ENCODE measurements around the gene FAM187B. TPM values are rescaled to one million over a fixed set of nuclear protein-coding genes. Genes with fewer than 3 reads are reported as not detected.

The FAM187B gene
- total RNA-seq, 1 experiment from 2014 or later, result not detected

- DNase-seq (ENCODE audit: low read depth, low spot score) (no peak), ATAC-seq (no peak)
- TF ChIP-seq SRF (IDR thresholded peaks at IDR 0.05; ENCODE audit: low read depth), result no peak
- no peak for TF ChIP-seq ZFX (IDR thresholded peaks at IDR 0.05)
- no peak for TF ChIP-seq TCF7L2 (IDR thresholded peaks at IDR 0.05; ENCODE audit: borderline replicate concordance, extremely low read depth, insufficient read depth, insufficient read length)
- no peak for TF ChIP-seq EGR1 (IDR thresholded peaks at IDR 0.05; ENCODE audit: low read depth)
- no peak for TF ChIP-seq RAD21 (IDR thresholded peaks at IDR 0.05; ENCODE audit: low read depth)
- TF ChIP-seq EZH2 (IDR thresholded peaks at IDR 0.05), result no peak
- no peak for TF ChIP-seq ZNF274 (IDR thresholded peaks at IDR 0.05; ENCODE audit: low read depth, low read length)
- TF ChIP-seq POLR2A (IDR thresholded peaks at IDR 0.05; ENCODE audit: borderline replicate concordance, extremely low read depth, insufficient read depth, insufficient read length), result no peak
- no peak for TF ChIP-seq POLR2AphosphoS5 (IDR thresholded peaks at IDR 0.05; ENCODE audit: low read depth, low read length)
- no peak for TF ChIP-seq ELF1 (IDR thresholded peaks at IDR 0.05; ENCODE audit: borderline replicate concordance, low read depth)
- no peak for TF ChIP-seq YY1 (IDR thresholded peaks at IDR 0.05; ENCODE audit: extremely low read depth, insufficient replicate concordance, low read depth, low read length)
- no peak for TF ChIP-seq CTCF (IDR thresholded peaks at IDR 0.05 in 2 of 3, conservative IDR thresholded peaks at IDR 0.05 in 1 of 3; ENCODE audit: borderline replicate concordance in 1 of 3, insufficient read depth in 1 of 3, low read depth in 2 of 3, low read length in 2 of 3)
- CTCF ChIA-PET, result no interaction called here
- Histone ChIP-seq H3K4me2 (ENCODE audit: low read length) (no peak overlapping the region), H3K79me2 (ENCODE audit: insufficient read depth, low read length) (no peaks in the 10 kb centered on the region), H2AFZ (ENCODE audit: low read depth, low read length, poor library complexity, severe bottlenecking) (no peak overlapping the region), H4K20me1 (ENCODE audit: insufficient read depth) (no peaks in the 10 kb centered on the region), H3K27me3 (ENCODE audit: insufficient read depth, low read length) (no peaks in the 10 kb centered on the region), H3K36me3 (ENCODE audit: control insufficient read depth in 1 of 2, insufficient read depth in 2 of 2, low read length in 2 of 2) (no peaks in the 10 kb centered on the region), H3K9me2 (ENCODE audit: insufficient read depth) (no peaks in the 10 kb centered on the region), H3K9me3 (ENCODE audit: control insufficient read depth in 1 of 2, insufficient read depth in 1 of 2, low read depth in 1 of 2, low read length in 2 of 2) (peaks cover 3 to 4% of the 10 kb centered on the region in 2 experiments; a peak in 1 of 4 replicates), H3K4me1 (ENCODE audit: control insufficient read depth in 1 of 2, insufficient read depth in 2 of 2, low read length in 2 of 2) (peaks cover 6 to 10% of the 10 kb centered on the region in 2 experiments; a peak in 3 of 4 replicates), H3K9ac (ENCODE audit: low read length) (no peak overlapping the region), H3K27ac (ENCODE audit: low read depth, low read length) (no peak overlapping the region), H3K4me3 (replicated peaks in 1 of 2; ENCODE audit: low read depth in 1 of 2, low read length in 2 of 2) (no peak overlapping the region)
- no TSS peak for BruUV-seq (replicated peaks)
- POLR2A ChIA-PET, result no interaction called here
- RAD21 ChIA-PET (ENCODE audit: low non-redundant PET in 1 of 2, low total read pairs in 2 of 2, uncharacterized antibody in 2 of 2, unreplicated experiment in 2 of 2), result no interaction called here
- intact Hi-C loops (cut with micrococcal nuclease), result no loop called here
Observed at GRCh38 chr19:35223084-35223790, 5.3 kb downstream of the FAM187B start.

All from HCT116 (cell line).